Measurements from ENCODE around the gene GOLGA8O. TPM values are rescaled to one million over a fixed set of nuclear protein-coding genes. Genes with fewer than 3 reads are reported as not detected.
"Not testable (repeated sequence)": the region's sequence is repeated elsewhere in the genome, so short reads cannot be mapped to it uniquely, and the experiment has no call there.

The GOLGA8O gene
- total RNA-seq, 4 donors from 2014 or later = 2.6 to 11.7 (median 7.1) TPM

GRCh38 chr15:32407903-32408302 lies 47.5 kb downstream of the GOLGA8O start:
- H3K9me3 ChIP-seq; H3K36me3 ChIP-seq; H3K27me3 ChIP-seq; intact Hi-C loops (cut with DNase I); H3K4me3 ChIP-seq (replicated peaks in 1 of 3); DNase-seq; H3K27ac ChIP-seq; H3K4me1 ChIP-seq: not testable (repeated sequence)
- 3 to 4% methylated on average over 2 to 3 of the region's 3 CpGs for WGBS, 2 donors
- TF ChIP-seq CTCF (IDR thresholded peaks at IDR 0.05) = peak in 2 of 6 experiments; percentile 27 to 35

- DNase-seq; H3K4me3 ChIP-seq (replicated peaks in 1 of 3); intact Hi-C loops (cut with DNase I); H3K9me3 ChIP-seq; H3K27me3 ChIP-seq; H3K36me3 ChIP-seq; H3K4me1 ChIP-seq; H3K27ac ChIP-seq: not testable (repeated sequence)
- no CpG with 5 or more reads among the region's 8 CpGs for WGBS, 2 donors
Measured at GRCh38 chr15:32403192-32403591, 52.2 kb downstream of the GOLGA8O start, which contains the start of gene GOLGA8K. GOLGA8K (minus strand) TSS chr15:32403292; CDS start chr15:32403194, 98 bp downstream.

- H3K9me3 ChIP-seq; intact Hi-C loops (cut with DNase I): not testable (repeated sequence)
Measured at GRCh38 chr15:32396522-32396921, 58.9 kb downstream of the GOLGA8O start.

More at GRCh38 chr15:32396522-32396921, 58.9 kb downstream of the GOLGA8O start:
- not testable (repeated sequence) for H3K36me3 ChIP-seq; H3K4me1 ChIP-seq; DNase-seq; H3K27me3 ChIP-seq; H3K4me3 ChIP-seq (replicated peaks in 1 of 3); H3K27ac ChIP-seq
- WGBS, 2 donors = no CpG with 5 or more reads among the region's 8 CpGs

Small RNA genes within 50 kb of the gene (small RNA-seq; reads per million reads assigned to genes)
- gene AC135983.5 (not detected), gene RF00096 (not detected), gene RN7SL539P (not detected)

Other genes starting within 250 kb of the GOLGA8O start
- gene GOLGA8K, start 52.3 kb downstream of the GOLGA8O start, total RNA-seq = 1 to 10 TPM in 3 of 4 donors, under 1 TPM in 1; 0.83 to 3.5 (median 2.5) TPM
- 100 to 1,000 TPM in 1 of 4 donors, 10 to 100 TPM in 3; 28.9 to 380 (median 80.8) TPM for gene GOLGA8N, start 137.8 kb upstream of the GOLGA8O start, total RNA-seq
- gene ARHGAP11A, start 159.9 kb upstream of the GOLGA8O start, total RNA-seq = 1 to 10 TPM; 2.0 to 8.2 (median 4.8) TPM
- gene SCG5, start 186.1 kb upstream of the GOLGA8O start, total RNA-seq = 10 to 100 TPM in 2 of 4 donors, 1 to 10 TPM in 2; 2.7 to 11.8 (median 8.3) TPM

Data from thyroid gland (tissue), 4 donors.